Brain microvascular endothelial cell (primary cell): ENCODE results near the gene PHTF2.

Experiments used
- DNase-seq: peaks from one replicate; pipeline ENCODE4 v3.0.0-alpha.2; 2020
- H3K27ac ChIP-seq: fragments of 250-450 bp; sonication (Bioruptor Pico); 2 replicates; pipeline ENCODE4 v1.5.1; 2020; ENCODE audit warnings: mild to moderate bottlenecking, moderate library complexity
- H3K27me3 ChIP-seq: fragments of 250-450 bp; sonication (Bioruptor Pico); replicated peaks from 2 replicates; pipeline ENCODE4 v1.5.1; 2020; ENCODE audit warnings: mild to moderate bottlenecking
- H3K36me3 ChIP-seq: fragments of 250-450 bp; sonication (Bioruptor Pico); replicated peaks from 2 replicates; pipeline ENCODE4 v1.5.1; 2020; ENCODE audit warnings: mild to moderate bottlenecking
- H3K4me3 ChIP-seq: 2 replicates; pipeline ENCODE4 v1.5.1; 2011; ENCODE audit warnings: low read depth, mild to moderate bottlenecking, control low read depth, low read length, moderate library complexity
- CTCF ChIP-seq: IDR thresholded peaks from 2 replicates; pipeline ENCODE4 v1.5.1; 2011; ENCODE audit warnings: low read depth, mild to moderate bottlenecking, moderate library complexity, low read length, control low read depth, inconsistent platforms; ENCODE audit errors: missing control alignments
- in situ Hi-C: cut with HindIII; loops from 2 replicates; pipeline ENCODE4 v1.10.0; 2017; ENCODE audit warnings: low sequenced_read_pairs, low pct_ligation_motif_present

The PHTF2 gene

GRCh38 chr7:77800730-77801129, 2.2 kb downstream of the PHTF2 start:
- no peak for DNase-seq
- Histone ChIP-seq H3K4me3 (no peak overlapping the region), H3K27ac (no peak overlapping the region), H3K36me3 (no peaks in the 10 kb centered on the region), H3K27me3 (no peaks in the 10 kb centered on the region)
- in situ Hi-C loops: no loop called here
- no peak for TF ChIP-seq CTCF

GRCh38 chr7:77802557-77803405, 4.2 kb downstream of the PHTF2 start:
- in situ Hi-C loops: no loop called here
- Histone ChIP-seq H3K4me3 (no peak overlapping the region), H3K27ac (no peak overlapping the region), H3K36me3 (no peaks in the 10 kb centered on the region), H3K27me3 (no peaks in the 10 kb centered on the region)
- no peak for TF ChIP-seq CTCF
- DNase-seq: no peak

GRCh38 chr7:77806425-77806824, 7.9 kb downstream of the PHTF2 start:
- no peak for TF ChIP-seq CTCF
- Histone ChIP-seq H3K36me3 (no peaks in the 10 kb centered on the region), H3K27ac (no peak overlapping the region), H3K27me3 (no peaks in the 10 kb centered on the region), H3K4me3 (no peak overlapping the region)
- no peak for DNase-seq
- in situ Hi-C loops: no loop called here

- no peak for TF ChIP-seq CTCF
- H3K36me3 ChIP-seq: no peaks in the 10 kb centered on the region
- no peaks in the 10 kb centered on the region for H3K27me3 ChIP-seq
- DNase-seq: no peak
- in situ Hi-C loops: no loop called here
- no peak overlapping the region for H3K4me3 ChIP-seq
- no peak overlapping the region for H3K27ac ChIP-seq
These were observed 9.9 kb downstream of the PHTF2 start for GRCh38 chr7:77808517-77808916.

- H3K4me3 ChIP-seq: no peak overlapping the region
These were observed 13.1 kb downstream of the PHTF2 start for GRCh38 chr7:77811516-77812289.

More at GRCh38 chr7:77811516-77812289, 13.1 kb downstream of the PHTF2 start:
- no peak for DNase-seq
- no peak for TF ChIP-seq CTCF
- in situ Hi-C loops: no loop called here
- H3K27me3 ChIP-seq: no peaks in the 10 kb centered on the region
- peak overlapping the region; percentile 57 for H3K27ac ChIP-seq
- H3K36me3 ChIP-seq: no peaks in the 10 kb centered on the region
